Measurements from ENCODE around the gene PDPK1. TPM values are rescaled to one million over a fixed set of nuclear protein-coding genes. Genes with fewer than 3 reads are reported as not detected.

PDPK1 gene
- total RNA-seq, 1 donor from 2014 or later = 113 TPM

GRCh38 chr16:2584729-2585650 lies 47.2 kb downstream of the PDPK1 start:
- no peaks in the 10 kb centered on the region for H3K36me3 Mint-ChIP-seq (ENCODE audit: unreplicated experiment)

GRCh38 chr16:2585651-2586081 lies 47.8 kb downstream of the PDPK1 start:
- no peaks in the 10 kb centered on the region for H3K4me1 Mint-ChIP-seq (ENCODE audit: low read depth, unreplicated experiment)
- H3K27me3 Mint-ChIP-seq (ENCODE audit: unreplicated experiment) = no peaks in the 10 kb centered on the region
- no peaks in the 10 kb centered on the region for H3K36me3 Mint-ChIP-seq (ENCODE audit: unreplicated experiment)
- peaks cover 2% of the 10 kb centered on the region for H3K9me3 Mint-ChIP-seq (ENCODE audit: unreplicated experiment)
- DNase-seq = no peak
- no peak overlapping the region for H3K27ac Mint-ChIP-seq (ENCODE audit: unreplicated experiment)
- no peak for TF ChIP-seq CTCF (IDR thresholded peaks at IDR 0.05; ENCODE audit: partially characterized antibody, unreplicated experiment)
- no peak overlapping the region for H3K4me3 Mint-ChIP-seq (ENCODE audit: unreplicated experiment)

More at GRCh38 chr16:2584729-2585650, 47.2 kb downstream of the PDPK1 start:
- Mint-ChIP-seq H3K4me1 (ENCODE audit: low read depth, unreplicated experiment) (no peaks in the 10 kb centered on the region), H3K27ac (ENCODE audit: unreplicated experiment) (no peak overlapping the region), H3K9me3 (ENCODE audit: unreplicated experiment) (peaks cover 2% of the 10 kb centered on the region), H3K4me3 (ENCODE audit: unreplicated experiment) (no peak overlapping the region), H3K27me3 (ENCODE audit: unreplicated experiment) (no peaks in the 10 kb centered on the region)
- no peak for DNase-seq
- no peak for TF ChIP-seq CTCF (IDR thresholded peaks at IDR 0.05; ENCODE audit: partially characterized antibody, unreplicated experiment)

- Mint-ChIP-seq H3K9me3 (ENCODE audit: unreplicated experiment) (peaks cover 2% of the 10 kb centered on the region), H3K4me1 (ENCODE audit: low read depth, unreplicated experiment) (no peaks in the 10 kb centered on the region), H3K36me3 (ENCODE audit: unreplicated experiment) (no peaks in the 10 kb centered on the region), H3K27me3 (ENCODE audit: unreplicated experiment) (no peaks in the 10 kb centered on the region), H3K27ac (ENCODE audit: unreplicated experiment) (peak overlapping the region; percentile 38), H3K4me3 (ENCODE audit: unreplicated experiment) (no peak overlapping the region)
- no peak for DNase-seq
- TF ChIP-seq CTCF (IDR thresholded peaks at IDR 0.05; ENCODE audit: partially characterized antibody, unreplicated experiment) = no peak
Measured at GRCh38 chr16:2586241-2586640, 48.4 kb downstream of the PDPK1 start.

- Mint-ChIP-seq H3K4me1 (ENCODE audit: low read depth, unreplicated experiment) (no peaks in the 10 kb centered on the region), H3K27ac (ENCODE audit: unreplicated experiment) (no peak overlapping the region), H3K9me3 (ENCODE audit: unreplicated experiment) (peaks cover 2% of the 10 kb centered on the region), H3K27me3 (ENCODE audit: unreplicated experiment) (no peaks in the 10 kb centered on the region), H3K36me3 (ENCODE audit: unreplicated experiment) (no peaks in the 10 kb centered on the region), H3K4me3 (ENCODE audit: unreplicated experiment) (peak overlapping the region; percentile 10)
- DNase-seq = no peak
- no peak for TF ChIP-seq CTCF (IDR thresholded peaks at IDR 0.05; ENCODE audit: partially characterized antibody, unreplicated experiment)
Measured at GRCh38 chr16:2586901-2587480, 49.2 kb downstream of the PDPK1 start.
